ENCODE results near the gene BABAM2. TPM values are rescaled to one million over a fixed set of nuclear protein-coding genes. Genes with fewer than 3 reads are reported as not detected.

The BABAM2 gene
- total RNA-seq, 4 donors from 2014 or later, result 33.2 to 70.3 (median 38.6) TPM

DNA sequence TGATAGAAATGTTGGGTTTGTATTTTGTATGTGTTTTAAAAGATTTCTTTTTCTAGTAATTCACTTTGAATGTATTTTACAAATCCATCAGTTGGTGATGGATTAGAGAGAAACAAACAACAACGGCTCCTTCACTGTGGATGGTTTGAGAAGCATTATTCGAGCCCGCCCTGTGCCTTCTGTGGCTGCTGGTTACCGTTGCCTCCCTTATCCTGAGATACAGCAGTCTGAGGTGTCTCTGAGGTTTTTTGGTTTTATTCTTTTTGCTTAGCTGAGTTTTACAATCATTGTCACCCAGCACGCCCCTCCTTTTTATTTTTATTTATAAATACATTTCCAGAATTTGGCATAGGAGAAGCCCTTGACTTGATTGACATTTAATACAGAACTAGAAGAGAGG is 168.3 kb downstream of the BABAM2 start:
- no peak for TF ChIP-seq POLR2A (IDR thresholded peaks at IDR 0.05)
- TF ChIP-seq, protein P1, sequence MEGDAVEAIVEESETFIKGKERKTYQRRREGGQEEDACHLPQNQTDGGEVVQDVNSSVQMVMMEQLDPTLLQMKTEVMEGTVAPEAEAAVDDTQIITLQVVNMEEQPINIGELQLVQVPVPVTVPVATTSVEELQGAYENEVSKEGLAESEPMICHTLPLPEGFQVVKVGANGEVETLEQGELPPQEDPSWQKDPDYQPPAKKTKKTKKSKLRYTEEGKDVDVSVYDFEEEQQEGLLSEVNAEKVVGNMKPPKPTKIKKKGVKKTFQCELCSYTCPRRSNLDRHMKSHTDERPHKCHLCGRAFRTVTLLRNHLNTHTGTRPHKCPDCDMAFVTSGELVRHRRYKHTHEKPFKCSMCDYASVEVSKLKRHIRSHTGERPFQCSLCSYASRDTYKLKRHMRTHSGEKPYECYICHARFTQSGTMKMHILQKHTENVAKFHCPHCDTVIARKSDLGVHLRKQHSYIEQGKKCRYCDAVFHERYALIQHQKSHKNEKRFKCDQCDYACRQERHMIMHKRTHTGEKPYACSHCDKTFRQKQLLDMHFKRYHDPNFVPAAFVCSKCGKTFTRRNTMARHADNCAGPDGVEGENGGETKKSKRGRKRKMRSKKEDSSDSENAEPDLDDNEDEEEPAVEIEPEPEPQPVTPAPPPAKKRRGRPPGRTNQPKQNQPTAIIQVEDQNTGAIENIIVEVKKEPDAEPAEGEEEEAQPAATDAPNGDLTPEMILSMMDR (IDR thresholded peaks at IDR 0.05), result no peak
- H3K9me3 ChIP-seq, result no peaks in the 10 kb centered on the region
- H3K4me1 ChIP-seq, result no peaks in the 10 kb centered on the region
- DNase-seq, result no peak
- no peaks in the 10 kb centered on the region for H3K36me3 ChIP-seq
- 94 to 96% methylated on average over 5 of the region's 5 CpGs for WGBS, 2 donors
- intact Hi-C loops (cut with DNase I), result no loop called here
- H3K27me3 ChIP-seq, result no peaks in the 10 kb centered on the region
- H3K27ac ChIP-seq, result no peak overlapping the region
- H3K4me3 ChIP-seq (replicated peaks in 1 of 3), result no peak overlapping the region

- intact Hi-C loops (cut with DNase I), result no loop called here
Observed at GRCh38 chr2:28062867-28063266, 172.3 kb downstream of the BABAM2 start.

GRCh38 chr2:28063492-28063962 is 173.0 kb downstream of the BABAM2 start:
- no peaks in the 10 kb centered on the region for H3K9me3 ChIP-seq
- H3K27ac ChIP-seq, result no peak overlapping the region
- H3K4me1 ChIP-seq, result no peaks in the 10 kb centered on the region
- no peak for DNase-seq
- H3K36me3 ChIP-seq, result no peaks in the 10 kb centered on the region
- H3K4me3 ChIP-seq (replicated peaks in 1 of 3), result no peak overlapping the region
- intact Hi-C loops (cut with DNase I), result no loop called here
- TF ChIP-seq POLR2A (IDR thresholded peaks at IDR 0.05), result no peak
- TF ChIP-seq, protein P1 (IDR thresholded peaks at IDR 0.05), result no peak
- no peaks in the 10 kb centered on the region for H3K27me3 ChIP-seq

More at GRCh38 chr2:28062867-28063266, 172.3 kb downstream of the BABAM2 start:
- Histone ChIP-seq H3K9me3 (no peaks in the 10 kb centered on the region), H3K27ac (no peak overlapping the region), H3K4me1 (no peaks in the 10 kb centered on the region), H3K4me3 (replicated peaks in 1 of 3) (no peak overlapping the region), H3K36me3 (no peaks in the 10 kb centered on the region), H3K27me3 (no peaks in the 10 kb centered on the region)
- WGBS, 2 donors, result 84 to 85% methylated on average over 2 of the region's 2 CpGs
- no peak for DNase-seq
- TF ChIP-seq, protein P1 (IDR thresholded peaks at IDR 0.05), result no peak
- no peak for TF ChIP-seq POLR2A (IDR thresholded peaks at IDR 0.05)

- intact Hi-C loops (cut with DNase I), result no loop called here
- Histone ChIP-seq H3K27me3 (no peaks in the 10 kb centered on the region), H3K4me1 (peaks cover 0 to 6% of the 10 kb centered on the region in 2 donors), H3K27ac (no peak overlapping the region), H3K36me3 (no peaks in the 10 kb centered on the region), H3K9me3 (no peaks in the 10 kb centered on the region), H3K4me3 (replicated peaks in 1 of 3) (no peak overlapping the region)
- DNase-seq, result no peak
- WGBS, 2 donors, result 96 to 98% methylated on average over 1 of the region's 1 CpG
- TF ChIP-seq, protein P1 (IDR thresholded peaks at IDR 0.05), result no peak
- no peak for TF ChIP-seq POLR2A (IDR thresholded peaks at IDR 0.05)
Observed at GRCh38 chr2:28067602-28068001, 177.1 kb downstream of the BABAM2 start.

GRCh38 chr2:28068088-28068487 is 177.6 kb downstream of the BABAM2 start:
- DNase-seq, result no peak
- Histone ChIP-seq H3K4me3 (replicated peaks in 1 of 3) (no peak overlapping the region), H3K27ac (no peak overlapping the region), H3K9me3 (no peaks in the 10 kb centered on the region), H3K27me3 (no peaks in the 10 kb centered on the region), H3K4me1 (peaks cover 0 to 6% of the 10 kb centered on the region in 2 donors), H3K36me3 (no peaks in the 10 kb centered on the region)
- intact Hi-C loops (cut with DNase I), result no loop called here
- TF ChIP-seq, protein P1 (IDR thresholded peaks at IDR 0.05), result no peak
- no peak for TF ChIP-seq POLR2A (IDR thresholded peaks at IDR 0.05)
- WGBS, 2 donors, result 93 to 95% methylated on average over 2 of the region's 2 CpGs

All from thyroid gland (tissue), 4 donors.